Upper lobe of left lung (tissue), 6 donors: Measurements from ENCODE around the gene ATP13A4. TPM values are rescaled to one million over a fixed set of nuclear protein-coding genes. Genes with fewer than 3 reads are reported as not detected.
A peak's percentile ranks its signal among the peaks of the same experiment; 100 is the strongest.

ENCODE experiments used
- ATAC-seq, 2 donors: fragments of 200-7000 bp; cut with Tn5 transposase; one replicate each; pipeline ENCODE4 v1.9.1; 2022; ENCODE audit warnings: mild to moderate bottlenecking in 2 of 2, moderate library complexity in 2 of 2; ENCODE audit not compliant: low FRiP score in 2 of 2
- DNase-seq, 2 donors: peaks; one replicate each; pipeline ENCODE4 v3.0.0-alpha.2; 2019 to 2020
- H3K27ac ChIP-seq, 4 donors: fragments of 200-600 bp; sonication (generic); one replicate each; pipeline ENCODE4 v1.5.1; 2016 to 2019
- H3K27me3 ChIP-seq, 4 donors: fragments of 200-600 bp; sonication (generic); one replicate each; pipeline ENCODE4 v1.5.1; 2017 to 2019
- H3K36me3 ChIP-seq, 4 donors: fragments of 200-600 bp; sonication (generic); one replicate each; pipeline ENCODE4 v1.5.1; 2016 to 2019
- H3K4me1 ChIP-seq, 4 donors: fragments of 200-600 bp; sonication (generic); one replicate each; pipeline ENCODE4 v1.5.1; 2018 to 2019
- H3K4me3 ChIP-seq, 4 donors: fragments of 200-600 bp; sonication (generic); one replicate each; pipeline ENCODE4 v1.5.1; 2017 to 2019; ENCODE audit warnings: mild to moderate bottlenecking in 2 of 4, moderate library complexity in 1 of 4
- H3K9me3 ChIP-seq, 4 donors: fragments of 200-600 bp; sonication (generic); one replicate each; pipeline ENCODE4 v1.5.1; 2018 to 2019
- CTCF ChIP-seq, 6 experiments: fragments of 450-650 bp in 4 of 6; fragments of 200-600 bp in 2 of 6; sonication (generic) in 2 of 6; IDR thresholded peaks; one replicate each; pipeline ENCODE4 v1.5.1; 2016 to 2019; ENCODE audit warnings: antibody characterized with exemption in 6 of 6
- EP300 ChIP-seq, 4 donors: sonication (generic); formaldehyde crosslinking; IDR thresholded peaks; one replicate each; pipeline ENCODE4 v1.5.1; 2017; ENCODE audit warnings: antibody characterized with exemption in 4 of 4, control low read depth in 2 of 4
- POLR2A ChIP-seq, 4 donors: fragments of 450-650 bp; IDR thresholded peaks; one replicate each; pipeline ENCODE4 v1.5.1; 2016 to 2017; ENCODE audit warnings: antibody characterized with exemption in 4 of 4, mild to moderate bottlenecking in 2 of 4
- POLR2AphosphoS5 ChIP-seq, 2 donors: sonication (generic); formaldehyde crosslinking; IDR thresholded peaks; one replicate each; pipeline ENCODE4 v1.5.1; 2017; ENCODE audit warnings: antibody characterized with exemption in 2 of 2
- WGBS, 2 donors: methylation state at CpG; one replicate each; pipeline ENCODE4 v1.1.5; 2017 to 2018; 5-methylcytosine and 5-hydroxymethylcytosine counted together
- total RNA-seq, 6 donors: library from RNA; depleted of rRNA in 4 of 6; stranded (reverse); fragments of >200 nt in 4 of 6; gene quantifications; one replicate each; pipeline versions ENCODE4 v1.1.0 to v1.2.1, GENCODE V29; 2016 to 2021
- donor health status: DM: no; HTN: no; CAD: no; lungs with moderate emphysema.
- donor health status: DM: no; HTN: yes; CAD: no; lungs with severe emphysema.

The ATP13A4 gene
- total RNA-seq = 100 to 1,000 TPM; 145 to 407 (median 201) TPM

- peak within 1 kb of the TSS; percentile 53 to 73 (median 58) for H3K27ac ChIP-seq
- H3K27me3 ChIP-seq = no peaks in the 10 kb centered on the region
- ATAC-seq = peak; percentile 53 to 83
- peaks cover 0 to 4% (median 0%) of the 10 kb centered on the region in 4 donors for H3K4me1 ChIP-seq
- peak in 1 of 4 donors; percentile 26 for TF ChIP-seq EP300 (IDR thresholded peaks at IDR 0.05)
- peak in 3 of 4 donors; percentile 33 to 81 (median 41) for TF ChIP-seq POLR2A (IDR thresholded peaks at IDR 0.05)
- TF ChIP-seq POLR2AphosphoS5 (IDR thresholded peaks at IDR 0.05) = peak; percentile 10 to 48
- no peak for TF ChIP-seq CTCF (IDR thresholded peaks at IDR 0.05)
- peak within 1 kb of the TSS; percentile 15 to 44 (median 32) for H3K4me3 ChIP-seq
- 35 to 48% methylated on average over 9 of the region's 9 CpGs for WGBS, 2 donors
- no peaks in the 10 kb centered on the region for H3K36me3 ChIP-seq
- DNase-seq = peak in 1 of 2 donors; percentile 62
- H3K9me3 ChIP-seq = no peaks in the 10 kb centered on the region
Observed at GRCh38 chr3:193554811-193555210, at the start of gene ATP13A4. Gene ATP13A4 (minus strand): TSS chr3:193554895. CDS start chr3:193554799, 96 bp downstream.

- no peaks in the 10 kb centered on the region for H3K9me3 ChIP-seq
- peaks cover 0 to 2% (median 0%) of the 10 kb centered on the region in 4 donors for H3K36me3 ChIP-seq
- no peak overlapping the region for H3K4me3 ChIP-seq
- no peak for DNase-seq
- WGBS, 2 donors = 67 to 80% methylated on average over 1 of the region's 1 CpG
- TF ChIP-seq POLR2AphosphoS5 (IDR thresholded peaks at IDR 0.05) (no peak), CTCF (IDR thresholded peaks at IDR 0.05) (no peak), EP300 (IDR thresholded peaks at IDR 0.05) (no peak), POLR2A (IDR thresholded peaks at IDR 0.05) (no peak)
- peaks cover 10 to 23% (median 14%) of the 10 kb centered on the region in 4 donors for H3K4me1 ChIP-seq
- no peaks in the 10 kb centered on the region for H3K27me3 ChIP-seq
- no peak for ATAC-seq
- H3K27ac ChIP-seq = no peak overlapping the region
Observed at GRCh38 chr3:193599393-193599792, 44.7 kb upstream of the ATP13A4 start.

DNA sequence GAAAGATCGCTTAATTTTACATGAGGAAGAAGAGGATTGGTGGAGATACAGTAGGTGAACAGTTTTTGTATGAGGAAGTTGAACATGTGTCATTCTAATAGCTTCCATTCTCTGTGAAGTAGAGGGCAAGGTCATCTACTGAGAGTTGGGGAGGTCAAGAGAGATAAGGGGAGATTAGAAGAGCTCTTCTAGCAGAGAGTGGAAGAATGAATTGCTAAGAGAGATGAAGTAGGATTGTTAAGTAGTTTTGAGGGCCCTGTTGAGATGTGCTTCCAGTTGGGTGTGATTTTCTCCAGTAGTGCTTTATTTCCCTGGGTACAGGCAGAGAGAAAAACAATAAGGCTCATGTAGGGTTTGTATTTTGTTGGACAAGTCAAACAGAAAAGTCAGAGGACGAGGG lies 43.5 kb upstream of the ATP13A4 start:
- DNase-seq (no peak), ATAC-seq (peak in 1 of 2 donors; percentile 58)
- Histone ChIP-seq H3K36me3 (peaks cover 0 to 2% (median 0%) of the 10 kb centered on the region in 4 donors), H3K4me1 (peaks cover 17 to 31% (median 21%) of the 10 kb centered on the region in 4 donors), H3K27me3 (no peaks in the 10 kb centered on the region), H3K27ac (no peak overlapping the region), H3K4me3 (no peak overlapping the region), H3K9me3 (no peaks in the 10 kb centered on the region)
- 73 to 77% methylated on average over 2 of the region's 2 CpGs for WGBS, 2 donors
- TF ChIP-seq POLR2AphosphoS5 (IDR thresholded peaks at IDR 0.05) (peak in 1 of 2 donors; percentile 16), EP300 (IDR thresholded peaks at IDR 0.05) (peak in 1 of 4 donors; percentile 65), CTCF (IDR thresholded peaks at IDR 0.05) (no peak), POLR2A (IDR thresholded peaks at IDR 0.05) (no peak)

DNA sequence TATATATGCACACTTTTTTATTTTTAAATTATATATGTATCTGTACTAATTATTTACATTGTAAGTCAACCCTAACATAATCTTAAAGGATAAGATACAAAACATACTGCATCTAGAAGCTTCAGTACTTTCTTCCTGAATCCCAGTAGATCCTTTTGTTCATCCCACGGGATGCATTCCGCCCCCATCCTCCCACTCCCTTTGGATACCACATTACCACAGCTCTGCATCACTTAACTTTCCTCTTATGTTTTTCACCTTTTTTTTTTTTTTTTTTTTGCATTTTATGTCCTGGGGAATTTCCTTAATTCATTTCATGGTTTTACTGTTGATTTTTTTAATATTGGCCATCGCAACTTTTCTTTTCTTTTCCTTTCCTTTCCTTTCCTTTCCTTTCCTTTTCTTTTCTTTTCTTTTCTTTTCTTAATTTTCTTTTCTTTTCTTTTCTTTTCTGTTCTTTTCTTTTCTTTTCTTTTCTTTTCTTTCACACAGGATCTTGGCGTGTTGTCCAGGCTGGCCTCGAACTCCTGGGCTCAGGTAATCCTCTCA lies 41.3 kb upstream of the ATP13A4 start:
- TF ChIP-seq EP300 (IDR thresholded peaks at IDR 0.05) = no peak
- TF ChIP-seq POLR2AphosphoS5 (IDR thresholded peaks at IDR 0.05) = no peak
- TF ChIP-seq POLR2A (IDR thresholded peaks at IDR 0.05) = no peak
- no peaks in the 10 kb centered on the region for H3K9me3 ChIP-seq
- H3K4me1 ChIP-seq = peaks cover 22 to 38% (median 25%) of the 10 kb centered on the region in 4 donors
- DNase-seq (no peak), ATAC-seq (no peak)
- WGBS, 2 donors = 98% methylated on average over 5 of the region's 5 CpGs
- peaks cover 0 to 2% (median 0%) of the 10 kb centered on the region in 4 donors for H3K36me3 ChIP-seq
- H3K4me3 ChIP-seq = no peak overlapping the region
- H3K27ac ChIP-seq = no peak overlapping the region
- H3K27me3 ChIP-seq = no peaks in the 10 kb centered on the region

- TF ChIP-seq POLR2A (IDR thresholded peaks at IDR 0.05) = no peak
- no peak for TF ChIP-seq CTCF (IDR thresholded peaks at IDR 0.05)
- TF ChIP-seq EP300 (IDR thresholded peaks at IDR 0.05) = no peak
- TF ChIP-seq POLR2AphosphoS5 (IDR thresholded peaks at IDR 0.05) = no peak
- DNase-seq = no peak
- Histone ChIP-seq H3K9me3 (no peaks in the 10 kb centered on the region), H3K36me3 (peaks cover 0 to 2% (median 0%) of the 10 kb centered on the region in 4 donors), H3K27ac (no peak overlapping the region), H3K4me3 (no peak overlapping the region), H3K4me1 (peaks cover 22 to 38% (median 25%) of the 10 kb centered on the region in 4 donors), H3K27me3 (no peaks in the 10 kb centered on the region)
- WGBS, 2 donors = 90 to 92% methylated on average over 1 of the region's 1 CpG
- no peak for ATAC-seq
Observed at GRCh38 chr3:193594946-193595689, 40.4 kb upstream of the ATP13A4 start.
